ENCODE data around the gene IFI30. TPM values are rescaled to one million over a fixed set of nuclear protein-coding genes. Genes with fewer than 3 reads are reported as not detected.

IFI30 gene
- total RNA-seq, 1 experiment from 2014 or later = 53.4 TPM

GRCh38 chr19:18214779-18215433 is 41.3 kb downstream of the IFI30 start:
- H3K36me3 ChIP-seq (replicated peaks; ENCODE audit: control insufficient read depth, insufficient read depth, low read length) = no peaks in the 10 kb centered on the region
- DNase-seq = no peak
- H3K4me3 ChIP-seq (ENCODE audit: insufficient read depth, low read depth, low read length) = no peak overlapping the region
- no peaks in the 10 kb centered on the region for H3K27me3 ChIP-seq (ENCODE audit: control insufficient read depth, insufficient read depth, low read length)

GRCh38 chr19:18216789-18217188 is 43.2 kb downstream of the IFI30 start:
- no peaks in the 10 kb centered on the region; the same call in 1 of the 2 replicates for H3K27me3 ChIP-seq (ENCODE audit: control insufficient read depth, insufficient read depth, low read length)
- DNase-seq = no peak
- H3K36me3 ChIP-seq (replicated peaks; ENCODE audit: control insufficient read depth, insufficient read depth, low read length) = no peaks in the 10 kb centered on the region

GRCh38 chr19:18218159-18218558 is 44.5 kb downstream of the IFI30 start:
- DNase-seq = no peak
- Histone ChIP-seq H3K4me3 (ENCODE audit: insufficient read depth, low read depth, low read length) (no peak overlapping the region), H3K27me3 (ENCODE audit: control insufficient read depth, insufficient read depth, low read length) (no peaks in the 10 kb centered on the region; the same call in 1 of the 2 replicates), H3K36me3 (replicated peaks; ENCODE audit: control insufficient read depth, insufficient read depth, low read length) (no peaks in the 10 kb centered on the region)

More at GRCh38 chr19:18216789-18217188, 43.2 kb downstream of the IFI30 start:
- no peak overlapping the region for H3K4me3 ChIP-seq (ENCODE audit: insufficient read depth, low read depth, low read length)

GRCh38 chr19:18218600-18218999 is 45.0 kb downstream of the IFI30 start:
- DNase-seq = no peak
- no peak overlapping the region for H3K4me3 ChIP-seq (ENCODE audit: insufficient read depth, low read depth, low read length)
- H3K36me3 ChIP-seq (replicated peaks; ENCODE audit: control insufficient read depth, insufficient read depth, low read length) = no peaks in the 10 kb centered on the region
- no peaks in the 10 kb centered on the region; the same call in 1 of the 2 replicates for H3K27me3 ChIP-seq (ENCODE audit: control insufficient read depth, insufficient read depth, low read length)

GRCh38 chr19:18219911-18220631 is 46.5 kb downstream of the IFI30 start:
- no peaks in the 10 kb centered on the region for H3K36me3 ChIP-seq (replicated peaks; ENCODE audit: control insufficient read depth, insufficient read depth, low read length)
- no peak for DNase-seq
- peaks cover 5% of the 10 kb centered on the region for H3K27me3 ChIP-seq (ENCODE audit: control insufficient read depth, insufficient read depth, low read length)
- H3K4me3 ChIP-seq (ENCODE audit: insufficient read depth, low read depth, low read length) = no peak overlapping the region

- Histone ChIP-seq H3K36me3 (replicated peaks; ENCODE audit: control insufficient read depth, insufficient read depth, low read length) (no peaks in the 10 kb centered on the region), H3K27me3 (ENCODE audit: control insufficient read depth, insufficient read depth, low read length) (peaks cover 11% of the 10 kb centered on the region), H3K4me3 (ENCODE audit: insufficient read depth, low read depth, low read length) (peak overlapping the region; percentile 14; the same call in 1 of the 2 replicates)
- DNase-seq = peak; percentile 99
Observed at GRCh38 chr19:18220632-18221275, 47.1 kb downstream of the IFI30 start.

GRCh38 chr19:18221815-18222725 is 48.5 kb downstream of the IFI30 start:
- no peaks in the 10 kb centered on the region for H3K36me3 ChIP-seq (replicated peaks; ENCODE audit: control insufficient read depth, insufficient read depth, low read length)
- peaks cover 25% of the 10 kb centered on the region for H3K27me3 ChIP-seq (ENCODE audit: control insufficient read depth, insufficient read depth, low read length)
- no peak for DNase-seq
- H3K4me3 ChIP-seq (ENCODE audit: insufficient read depth, low read depth, low read length) = no peak overlapping the region

- H3K4me3 ChIP-seq (ENCODE audit: insufficient read depth, low read depth, low read length) = peak overlapping the region; percentile 63
- no peaks in the 10 kb centered on the region for H3K36me3 ChIP-seq (replicated peaks; ENCODE audit: control insufficient read depth, insufficient read depth, low read length)
- peak; percentile 98 for DNase-seq
- H3K27me3 ChIP-seq (ENCODE audit: control insufficient read depth, insufficient read depth, low read length) = peaks cover 30% of the 10 kb centered on the region
Observed at GRCh38 chr19:18223860-18224524, 50.4 kb downstream of the IFI30 start.

GRCh38 chr19:18224525-18225354 is 51.1 kb downstream of the IFI30 start:
- H3K36me3 ChIP-seq (replicated peaks; ENCODE audit: control insufficient read depth, insufficient read depth, low read length) = no peaks in the 10 kb centered on the region
- peaks cover 30% of the 10 kb centered on the region for H3K27me3 ChIP-seq (ENCODE audit: control insufficient read depth, insufficient read depth, low read length)
- DNase-seq = peak; percentile 99
- peak overlapping the region; percentile 63 for H3K4me3 ChIP-seq (ENCODE audit: insufficient read depth, low read depth, low read length)

GRCh38 chr19:18225355-18225701 is 51.7 kb downstream of the IFI30 start:
- no peak for DNase-seq
- no peaks in the 10 kb centered on the region for H3K36me3 ChIP-seq (replicated peaks; ENCODE audit: control insufficient read depth, insufficient read depth, low read length)
- H3K4me3 ChIP-seq (ENCODE audit: insufficient read depth, low read depth, low read length) = peak overlapping the region; percentile 51
- peaks cover 30% of the 10 kb centered on the region for H3K27me3 ChIP-seq (ENCODE audit: control insufficient read depth, insufficient read depth, low read length)

GRCh38 chr19:18225702-18226468 is 52.3 kb downstream of the IFI30 start, which contains the start of gene PDE4C:
Gene PDE4C (minus strand): TSS chr19:18226438. CDS start chr19:18226415, 23 bp downstream.
- H3K4me3 ChIP-seq (ENCODE audit: insufficient read depth, low read depth, low read length) = peak within 1 kb of the TSS; percentile 51
- H3K36me3 ChIP-seq (replicated peaks; ENCODE audit: control insufficient read depth, insufficient read depth, low read length) = no peaks in the 10 kb centered on the region
- peak; percentile 75 for DNase-seq
- H3K27me3 ChIP-seq (ENCODE audit: control insufficient read depth, insufficient read depth, low read length) = peaks cover 30% of the 10 kb centered on the region

GRCh38 chr19:18226956-18227780 is 53.6 kb downstream of the IFI30 start:
- peaks cover 30% of the 10 kb centered on the region for H3K27me3 ChIP-seq (ENCODE audit: control insufficient read depth, insufficient read depth, low read length)
- no peaks in the 10 kb centered on the region for H3K36me3 ChIP-seq (replicated peaks; ENCODE audit: control insufficient read depth, insufficient read depth, low read length)
- no peak for DNase-seq
- no peak overlapping the region for H3K4me3 ChIP-seq (ENCODE audit: insufficient read depth, low read depth, low read length)
